Measurements from ENCODE around the gene SNX1.
A peak's percentile ranks its signal among the peaks of the same experiment; 100 is the strongest.
"Not testable (repeated sequence)": the region's sequence is repeated elsewhere in the genome, so short reads cannot be mapped to it uniquely, and the experiment has no call there.

Gene SNX1

GRCh38 chr15:64095795-64096667 lies at the start of gene SNX1:
Gene SNX1 (plus strand): TSS chr15:64095982. CDS start chr15:64096014, 32 bp downstream.
- DNase-seq: peak; percentile 91

- peak; percentile 31 for DNase-seq
These were observed 49.2 kb upstream of the SNX1 start, which contains the start of gene DAPK2 for GRCh38 chr15:64046421-64047153. Gene DAPK2 (minus strand): TSS chr15:64046485. CDS start chr15:64040261, 6,224 bp downstream.

GRCh38 chr15:64048781-64049460 lies 46.9 kb upstream of the SNX1 start:
- DNase-seq: no peak

- peak; percentile 5 for DNase-seq
These were observed 45.3 kb upstream of the SNX1 start for GRCh38 chr15:64050281-64051092.

- no peak for DNase-seq
These were observed 44.7 kb upstream of the SNX1 start for GRCh38 chr15:64051093-64051402.

GRCh38 chr15:64051407-64052259 lies 44.1 kb upstream of the SNX1 start:
- DNase-seq: no peak

- no peak for DNase-seq
These were observed 42.8 kb upstream of the SNX1 start for GRCh38 chr15:64052925-64053491.

GRCh38 chr15:64053674-64054073 lies 42.1 kb upstream of the SNX1 start:
- DNase-seq: not testable (repeated sequence)

- DNase-seq: no peak
These were observed 37.5 kb upstream of the SNX1 start for GRCh38 chr15:64058279-64058678.

GRCh38 chr15:64059104-64059503 lies 36.7 kb upstream of the SNX1 start:
- DNase-seq: not testable (repeated sequence)

- no peak for DNase-seq
These were observed 35.1 kb upstream of the SNX1 start for GRCh38 chr15:64060716-64061115.

GRCh38 chr15:64066451-64066850 lies 29.3 kb upstream of the SNX1 start:
- DNase-seq: no peak

GRCh38 chr15:64067564-64068030 lies 28.2 kb upstream of the SNX1 start:
- peak; percentile 47 for DNase-seq

- no peak for DNase-seq
These were observed 27.6 kb upstream of the SNX1 start for GRCh38 chr15:64068133-64068532.

GRCh38 chr15:64070106-64070505 lies 25.7 kb upstream of the SNX1 start:
- DNase-seq: no peak

GRCh38 chr15:64070965-64071851 lies 24.6 kb upstream of the SNX1 start:
- DNase-seq: no peak

- DNase-seq: no peak
These were observed 23.6 kb upstream of the SNX1 start for GRCh38 chr15:64071931-64072765.

GRCh38 chr15:64072812-64073211 lies 23.0 kb upstream of the SNX1 start:
- DNase-seq: no peak

- not testable (repeated sequence) for DNase-seq
These were observed 22.3 kb upstream of the SNX1 start for GRCh38 chr15:64073496-64073895.
